GM12891 (cell line): ENCODE results near the gene ELOVL3.
"Not testable (repeated sequence)": the region's sequence is repeated elsewhere in the genome, so short reads cannot be mapped to it uniquely, and the experiment has no call there.

Experiments
- DNase-seq: peaks from one replicate; pipeline ENCODE4 v3.0.0; 2011; ENCODE audit warnings: low spot score; ENCODE audit not compliant: insufficient read length
- FAIRE-seq: peaks from 2 replicates; lab custom pipeline; 2011; peaks lifted over from hg19 to GRCh38; lab: Jason Lieb, UNC
- PAX5 ChIP-seq: IDR thresholded peaks from 2 replicates; pipeline ENCODE4 v1.6.1; 2011; ENCODE audit warnings: low read length, moderate library complexity, mild to moderate bottlenecking; ENCODE audit not compliant: insufficient read depth, severe bottlenecking
- POLR2A ChIP-seq: IDR thresholded peaks from 2 replicates; pipeline ENCODE4 v1.6.1; 2011; ENCODE audit warnings: low read depth, low read length, control low read depth
- POLR2AphosphoS5 ChIP-seq: IDR thresholded peaks from 2 replicates; pipeline ENCODE4 v1.6.1; 2011; ENCODE audit warnings: low read depth, low read length, control low read depth
- POU2F2 ChIP-seq: IDR thresholded peaks from 2 replicates; pipeline ENCODE4 v1.6.1; 2011; ENCODE audit warnings: low read depth, mild to moderate bottlenecking, control low read depth, low read length, moderate library complexity
- SPI1 ChIP-seq: IDR thresholded peaks from 2 replicates; pipeline ENCODE4 v1.6.1; 2011; ENCODE audit warnings: low read depth, low read length, control low read depth
- TAF1 ChIP-seq: IDR thresholded peaks from 2 replicates; pipeline ENCODE4 v1.6.1; 2011; ENCODE audit warnings: low read depth, low read length, control low read depth

Gene ELOVL3

GRCh38 chr10:102246261-102246660, 20.2 kb downstream of the ELOVL3 start:
- TF ChIP-seq POU2F2 (no peak), PAX5 (no peak), SPI1 (0 out of 2 replicates have a peak, but pooled peaks have one; percentile 7), POLR2A (no peak), TAF1 (no peak), POLR2AphosphoS5 (no peak)
- DNase-seq (no peak), FAIRE-seq (no peak)

GRCh38 chr10:102247734-102248133, 21.6 kb downstream of the ELOVL3 start:
- TF ChIP-seq POLR2A = no peak
- TF ChIP-seq POLR2AphosphoS5 = no peak
- no peak for TF ChIP-seq TAF1
- TF ChIP-seq PAX5 = no peak
- no peak for TF ChIP-seq SPI1
- no peak for TF ChIP-seq POU2F2
- FAIRE-seq (no peak), DNase-seq (no peak)

- not testable (repeated sequence) for FAIRE-seq, DNase-seq
Measured at GRCh38 chr10:102252508-102252907, 26.4 kb downstream of the ELOVL3 start.

GRCh38 chr10:102254426-102254825, 28.3 kb downstream of the ELOVL3 start:
- FAIRE-seq = no peak
- TF ChIP-seq PAX5 (no peak), TAF1 (no peak), POU2F2 (no peak), POLR2AphosphoS5 (no peak), SPI1 (no peak), POLR2A (no peak)
- no peak for DNase-seq

GRCh38 chr10:102255404-102255803, 29.3 kb downstream of the ELOVL3 start:
- FAIRE-seq = no peak
- TF ChIP-seq SPI1 (no peak), TAF1 (no peak), PAX5 (no peak), POU2F2 (no peak), POLR2A (no peak), POLR2AphosphoS5 (no peak)

GRCh38 chr10:102261196-102261595, 35.1 kb downstream of the ELOVL3 start:
- no peak for FAIRE-seq
- no peak for DNase-seq
- no peak for TF ChIP-seq TAF1
- no peak for TF ChIP-seq POU2F2
- TF ChIP-seq POLR2AphosphoS5 = no peak
- no peak for TF ChIP-seq SPI1
- TF ChIP-seq POLR2A = no peak

More at GRCh38 chr10:102255404-102255803, 29.3 kb downstream of the ELOVL3 start:
- DNase-seq = no peak

- TF ChIP-seq TAF1 = no peak
- no peak for TF ChIP-seq POLR2AphosphoS5
- no peak for TF ChIP-seq POU2F2
- TF ChIP-seq POLR2A = no peak
- no peak for TF ChIP-seq PAX5
- no peak for TF ChIP-seq SPI1
- FAIRE-seq = no peak
Measured at GRCh38 chr10:102261842-102262241, 35.7 kb downstream of the ELOVL3 start.

GRCh38 chr10:102262744-102263370, 36.8 kb downstream of the ELOVL3 start:
- no peak for TF ChIP-seq PAX5
- no peak for TF ChIP-seq POLR2A
- TF ChIP-seq POLR2AphosphoS5 = no peak
- no peak for TF ChIP-seq TAF1
- TF ChIP-seq POU2F2 = no peak
- no peak for TF ChIP-seq SPI1
- FAIRE-seq (no peak), DNase-seq (no peak)

More at GRCh38 chr10:102261842-102262241, 35.7 kb downstream of the ELOVL3 start:
- no peak for DNase-seq

- TF ChIP-seq SPI1 (no peak), POLR2AphosphoS5 (no peak), POU2F2 (no peak), PAX5 (no peak), POLR2A (no peak), TAF1 (no peak)
- DNase-seq (no peak), FAIRE-seq (peak; percentile 13)
Measured at GRCh38 chr10:102264371-102264770, 38.3 kb downstream of the ELOVL3 start.

- TF ChIP-seq POLR2A (no peak), SPI1 (no peak), TAF1 (no peak), POLR2AphosphoS5 (no peak), PAX5 (no peak), POU2F2 (no peak)
- DNase-seq = no peak
- FAIRE-seq = no peak
Measured at GRCh38 chr10:102266670-102267069, 40.6 kb downstream of the ELOVL3 start.

GRCh38 chr10:102267748-102268147, 41.6 kb downstream of the ELOVL3 start:
- no peak for DNase-seq
- TF ChIP-seq POLR2A = no peak
- TF ChIP-seq POU2F2 = no peak
- TF ChIP-seq SPI1 = no peak
- TF ChIP-seq TAF1 = no peak
- no peak for TF ChIP-seq PAX5
- TF ChIP-seq POLR2AphosphoS5 = no peak
- no peak for FAIRE-seq
